RPMI7951 (cell line): ENCODE data around the gene CAV1. TPM values are rescaled to one million over a fixed set of nuclear protein-coding genes. Genes with fewer than 3 reads are reported as not detected.
A peak's percentile ranks its signal among the peaks of the same experiment; 100 is the strongest.

Source experiments
- DNase-seq: peaks from one replicate; pipeline ENCODE4 v3.0.0-alpha.2; 2012; ENCODE audit warnings: low read depth
- total RNA-seq: library from RNA; depleted of rRNA; stranded (reverse); fragments of >200 nt; shearing (Covaris generic); gene quantifications from 2 replicates; pipeline ENCODE4 v1.2.3, GENCODE V29; 2014

CAV1 gene
- total RNA-seq, 1 experiment from 2014 or later, result 313 TPM

DNA sequence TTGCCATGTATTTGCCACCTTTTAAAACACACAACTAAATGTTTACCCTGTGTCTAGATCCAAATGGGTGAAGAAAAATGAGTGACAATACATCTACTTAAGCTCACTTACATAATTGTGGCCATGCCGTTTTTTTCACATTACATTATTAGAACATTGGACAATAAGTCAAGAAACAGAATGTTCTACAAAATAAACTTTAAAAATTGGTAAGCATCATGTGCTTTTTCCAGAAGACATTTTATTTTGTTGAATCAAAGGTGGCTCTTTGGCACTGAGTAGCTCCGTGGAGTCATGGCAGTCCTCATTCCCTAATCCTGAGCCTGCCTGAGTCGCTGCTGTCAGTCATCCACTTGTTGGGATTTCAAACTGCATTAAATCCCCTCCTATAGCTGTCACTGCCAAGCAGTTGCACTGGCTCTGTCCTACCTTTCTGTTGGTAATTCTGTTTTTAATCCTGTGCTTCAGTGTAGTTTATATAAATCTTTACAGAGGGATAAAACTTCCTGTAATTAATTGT lies 32.3 kb downstream of the CAV1 start:
- DNase-seq, result no peak

DNA sequence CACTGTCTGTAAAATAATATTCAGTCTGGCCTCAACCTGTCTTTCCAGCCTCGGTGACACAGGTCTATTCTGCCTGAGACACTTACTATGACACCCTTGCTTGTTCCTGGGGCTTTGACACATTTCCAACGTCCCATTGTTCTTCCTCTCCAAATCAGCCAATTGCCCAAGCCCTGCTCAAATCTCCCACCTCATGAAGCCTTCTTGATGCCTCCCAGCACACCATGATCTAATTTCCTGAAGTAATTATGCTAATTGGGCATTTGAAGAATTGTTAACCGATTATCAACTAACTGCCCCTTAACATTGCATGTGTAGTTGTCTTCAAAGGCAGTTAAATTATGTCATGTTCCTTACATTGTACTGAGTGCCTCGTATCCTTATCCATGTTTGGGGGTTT lies 33.1 kb downstream of the CAV1 start:
- no peak for DNase-seq

DNA sequence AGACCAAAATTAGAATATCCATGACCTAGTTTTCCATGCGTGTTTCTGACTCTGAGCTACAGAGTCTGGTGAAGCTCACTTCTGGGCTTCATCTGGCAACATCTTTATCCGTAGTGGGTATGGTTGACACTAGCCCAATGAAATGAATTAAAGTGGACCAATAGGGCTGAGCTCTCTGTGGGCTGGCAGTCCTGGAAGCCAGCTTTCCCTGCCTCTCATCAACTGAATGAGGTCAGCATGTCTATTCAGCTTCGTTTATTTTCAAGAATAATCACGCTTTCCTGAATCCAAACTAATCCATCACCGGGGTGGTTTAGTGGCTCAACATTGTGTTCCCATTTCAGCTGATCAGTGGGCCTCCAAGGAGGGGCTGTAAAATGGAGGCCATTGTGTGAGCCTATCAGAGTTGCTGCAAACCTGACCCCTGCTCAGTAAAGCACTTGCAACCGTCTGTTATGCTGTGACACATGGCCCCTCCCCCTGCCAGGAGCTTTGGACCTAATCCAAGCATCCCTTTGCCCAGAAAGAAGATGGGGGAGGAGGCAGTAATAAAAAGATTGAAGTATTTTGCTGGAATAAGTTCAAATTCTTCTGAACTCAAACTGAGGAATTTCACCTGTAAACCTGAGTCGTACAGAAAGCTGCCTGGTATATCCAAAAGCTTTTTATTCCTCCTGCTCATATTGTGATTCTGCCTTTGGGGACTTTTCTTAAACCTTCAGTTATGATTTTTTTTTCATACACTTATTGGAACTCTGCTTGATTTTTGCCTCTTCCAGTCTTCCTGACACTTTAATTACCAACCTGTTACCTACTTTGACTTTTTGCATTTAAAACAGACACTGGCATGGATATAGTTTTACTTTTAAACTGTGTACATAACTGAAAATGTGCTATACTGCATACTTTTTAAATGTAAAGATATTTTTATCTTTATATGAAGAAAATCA lies 35.5 kb downstream of the CAV1 start:
- no peak for DNase-seq

DNA sequence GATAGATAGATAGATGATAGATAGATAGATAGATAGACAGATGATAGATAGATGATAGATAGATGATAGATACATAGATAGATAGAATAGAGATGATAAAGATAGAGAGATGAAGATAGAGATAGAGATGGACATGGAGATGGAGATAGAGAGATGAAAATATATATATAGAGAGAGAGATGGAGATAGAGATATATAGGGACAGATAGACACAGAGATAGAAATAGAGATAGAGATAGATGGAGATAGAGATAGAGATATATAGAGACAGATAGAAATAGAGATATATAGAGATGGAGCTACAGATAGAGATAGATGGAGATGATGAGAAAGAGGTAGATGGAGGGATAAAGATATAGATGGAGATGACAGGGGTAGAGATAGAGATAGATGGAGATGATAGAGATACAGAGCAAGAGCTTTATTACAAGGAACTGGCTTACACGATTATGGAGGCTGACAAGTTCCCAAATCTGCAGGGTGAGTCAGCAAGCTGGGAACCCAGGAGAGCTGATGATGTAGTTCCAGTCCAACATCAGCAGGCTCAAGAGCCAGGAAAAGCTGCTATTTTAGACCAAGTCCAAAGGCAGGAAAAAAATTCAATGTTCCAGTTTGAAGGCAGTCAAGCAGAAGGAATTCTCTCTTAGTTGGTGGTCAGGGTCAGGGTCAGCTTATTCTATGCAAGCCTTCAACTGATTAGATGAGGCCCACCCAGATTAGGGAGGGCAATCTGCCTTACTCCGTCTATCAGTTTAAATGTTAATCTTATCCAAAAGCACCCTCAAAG lies 37.1 kb downstream of the CAV1 start:
- no peak for DNase-seq

DNA sequence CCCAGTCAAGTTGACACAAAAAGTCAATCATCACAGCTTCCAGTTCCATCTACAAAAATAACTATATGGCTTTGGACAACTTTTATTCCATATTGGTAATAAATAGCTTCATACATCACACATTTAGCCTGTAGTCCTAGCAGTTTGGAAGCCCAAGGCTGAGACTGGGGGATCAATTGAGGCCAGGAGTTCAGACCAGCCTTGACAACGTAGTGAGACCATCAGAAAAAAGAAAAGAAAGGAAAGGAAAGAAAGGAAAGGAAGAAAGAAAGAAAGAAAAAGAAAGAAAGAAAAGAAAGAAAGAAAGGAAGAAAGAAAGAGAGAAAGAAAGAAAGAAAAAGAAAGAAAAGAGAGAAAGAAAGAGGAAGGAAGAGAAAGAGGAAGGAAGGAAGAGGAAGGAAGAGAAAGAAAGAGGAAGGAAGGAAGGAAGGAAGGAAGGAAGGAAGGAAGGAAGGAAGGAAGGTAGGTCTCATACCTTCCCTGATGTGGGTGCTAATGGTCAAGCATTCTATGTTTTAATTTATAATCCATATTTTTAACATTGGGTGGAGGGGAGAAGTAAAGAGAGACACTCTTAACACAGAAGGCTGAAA lies 37.8 kb downstream of the CAV1 start:
- no peak for DNase-seq

DNA sequence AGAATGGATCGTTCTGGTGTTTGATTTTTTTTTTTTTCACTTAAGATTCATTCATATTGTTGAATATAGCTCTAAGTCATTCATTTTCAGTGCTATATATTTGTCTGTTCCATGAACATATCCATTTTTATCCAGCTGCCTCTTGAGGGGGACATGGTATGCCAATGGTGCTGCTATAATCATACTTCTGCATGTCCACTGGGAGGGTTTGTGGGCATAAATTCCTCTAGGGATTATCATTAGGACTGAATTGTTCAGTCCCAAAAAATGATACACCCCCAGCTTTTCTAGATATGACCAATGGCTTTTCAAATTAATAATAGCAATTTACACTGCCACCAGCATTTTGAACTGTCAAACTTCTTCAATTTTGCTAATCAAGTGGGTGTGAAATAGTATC lies 41.1 kb downstream of the CAV1 start:
- no peak for DNase-seq

DNA sequence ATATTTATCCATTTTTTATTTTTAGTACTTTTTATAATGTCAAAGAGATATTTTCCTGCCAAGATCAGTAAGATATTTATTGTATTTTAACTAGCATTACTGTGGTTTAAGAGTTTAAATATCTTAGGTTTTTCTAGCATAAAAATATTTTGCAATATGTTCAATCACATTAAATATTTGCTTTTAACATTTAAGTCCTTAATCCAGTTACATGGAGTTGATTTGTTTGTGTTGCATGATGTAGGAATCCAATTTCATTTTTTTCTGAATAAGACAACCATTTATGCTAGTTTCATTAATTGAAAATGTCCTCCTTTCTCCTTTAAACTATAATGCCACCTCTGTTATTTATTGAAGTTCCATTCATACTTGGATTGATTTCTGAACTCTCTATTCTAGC lies 41.8 kb downstream of the CAV1 start:
- no peak for DNase-seq

DNA sequence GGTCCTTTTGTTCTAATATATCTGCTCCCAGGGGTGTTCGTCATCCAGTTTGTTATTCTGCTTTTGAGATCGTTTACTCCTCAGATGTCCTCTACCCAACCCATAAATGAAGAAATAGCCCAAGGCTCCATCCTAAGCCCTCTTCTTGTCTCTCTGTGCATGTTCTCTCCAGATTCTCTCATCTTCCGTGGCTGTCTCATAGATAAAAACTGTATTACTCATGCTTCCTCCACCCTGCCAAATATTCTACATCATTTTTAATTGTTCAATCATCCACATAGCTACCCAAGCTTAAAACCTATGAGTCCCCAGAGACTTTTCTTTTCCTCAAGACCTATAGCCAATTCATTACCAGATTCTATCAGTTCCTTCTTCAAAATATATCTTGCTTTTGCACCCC lies 44.9 kb downstream of the CAV1 start:
- DNase-seq, result peak; percentile 96

DNA sequence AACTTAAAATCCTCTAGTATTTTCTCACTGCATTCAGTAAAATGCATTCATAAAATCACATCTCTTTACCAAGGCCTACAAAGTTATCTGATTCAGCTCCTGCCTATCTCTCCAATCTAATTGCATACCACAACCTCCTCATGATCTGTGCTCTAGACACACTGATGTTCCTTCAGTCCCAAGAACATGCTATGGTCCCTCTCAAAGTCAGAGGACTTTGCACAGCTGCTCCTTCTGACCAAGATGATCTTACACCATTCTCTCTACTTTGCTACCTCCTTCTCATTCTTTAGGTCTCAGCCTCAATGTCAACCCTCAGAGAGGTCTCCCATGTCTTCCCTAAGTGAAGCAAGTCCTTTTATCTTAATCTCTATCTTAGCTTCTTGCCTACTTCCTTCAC lies 45.5 kb downstream of the CAV1 start:
- peak; percentile 47 for DNase-seq

DNA sequence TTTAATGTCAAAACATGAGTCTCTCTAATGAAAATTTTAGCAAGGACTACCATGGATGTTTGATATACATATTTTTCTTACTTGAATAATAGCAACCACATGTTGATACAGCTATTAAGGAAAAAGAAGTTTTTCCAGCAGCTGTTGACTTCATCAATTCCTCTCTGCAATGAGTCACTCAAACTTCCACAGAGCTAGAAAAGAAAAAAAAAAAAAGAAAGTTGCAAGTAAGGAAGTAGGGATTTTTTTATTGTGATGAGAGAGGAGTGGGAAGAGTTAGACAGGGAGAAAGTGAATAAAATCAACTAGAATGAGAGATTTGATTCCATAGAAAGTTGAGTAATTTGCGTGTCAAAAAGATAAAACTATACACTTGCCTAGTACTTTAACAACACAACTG lies 46.2 kb downstream of the CAV1 start:
- peak; percentile 85 for DNase-seq

DNA sequence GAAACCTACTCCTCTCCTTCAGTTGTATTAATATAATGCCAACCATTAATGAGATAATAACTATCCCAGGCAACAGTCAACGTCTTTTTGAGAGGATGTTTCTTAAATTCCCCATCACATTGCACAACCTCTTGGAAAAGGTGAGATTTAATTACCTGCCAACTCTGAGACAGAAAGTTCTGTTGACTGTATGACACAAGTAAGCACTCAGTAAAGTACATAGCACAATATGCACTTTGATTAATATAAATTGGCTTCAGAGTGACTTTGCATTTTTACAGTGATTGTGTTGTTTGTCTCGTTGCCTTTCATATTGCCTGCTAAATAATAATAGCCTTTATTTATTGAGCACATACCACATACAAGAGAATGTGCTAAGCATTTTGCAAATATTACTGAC lies 46.7 kb downstream of the CAV1 start:
- no peak for DNase-seq

DNA sequence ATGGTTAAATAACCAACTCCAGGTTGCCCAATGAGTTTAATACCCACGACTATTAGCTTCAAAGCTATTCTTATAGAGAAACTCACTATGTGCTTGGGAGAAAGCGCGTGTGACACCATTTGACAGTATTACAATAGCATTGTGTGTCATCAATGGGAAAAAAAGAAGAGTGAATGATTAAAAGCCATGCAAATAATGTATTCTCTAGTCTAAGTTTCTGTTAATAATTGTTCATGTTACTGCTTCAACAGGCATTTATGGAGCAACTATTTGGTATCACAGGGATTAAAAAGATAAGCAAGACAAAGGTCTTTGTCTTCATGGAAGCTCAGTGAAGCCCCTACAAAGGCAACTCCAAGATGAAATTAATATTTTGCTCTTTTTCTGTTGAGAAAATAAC lies 47.2 kb downstream of the CAV1 start:
- no peak for DNase-seq

DNA sequence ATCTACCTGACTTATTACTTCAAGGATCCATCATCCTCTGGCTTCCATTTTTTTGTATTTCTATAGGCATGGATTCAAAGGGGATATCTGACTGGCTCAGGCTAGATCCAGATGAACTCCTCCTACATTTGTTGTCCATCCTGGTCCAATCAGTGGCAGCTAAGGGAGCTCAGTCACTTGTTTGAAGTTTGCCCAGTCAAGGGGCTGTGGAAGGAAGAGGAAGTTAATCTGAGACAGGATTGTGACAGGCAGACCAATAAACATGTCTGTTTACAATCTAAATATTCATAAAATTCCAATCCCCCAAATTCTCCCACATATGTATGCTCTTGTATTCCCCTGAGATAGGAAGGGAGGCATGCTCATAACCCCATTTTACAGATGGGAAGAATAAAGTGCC lies 48.7 kb downstream of the CAV1 start:
- DNase-seq, result no peak

DNA sequence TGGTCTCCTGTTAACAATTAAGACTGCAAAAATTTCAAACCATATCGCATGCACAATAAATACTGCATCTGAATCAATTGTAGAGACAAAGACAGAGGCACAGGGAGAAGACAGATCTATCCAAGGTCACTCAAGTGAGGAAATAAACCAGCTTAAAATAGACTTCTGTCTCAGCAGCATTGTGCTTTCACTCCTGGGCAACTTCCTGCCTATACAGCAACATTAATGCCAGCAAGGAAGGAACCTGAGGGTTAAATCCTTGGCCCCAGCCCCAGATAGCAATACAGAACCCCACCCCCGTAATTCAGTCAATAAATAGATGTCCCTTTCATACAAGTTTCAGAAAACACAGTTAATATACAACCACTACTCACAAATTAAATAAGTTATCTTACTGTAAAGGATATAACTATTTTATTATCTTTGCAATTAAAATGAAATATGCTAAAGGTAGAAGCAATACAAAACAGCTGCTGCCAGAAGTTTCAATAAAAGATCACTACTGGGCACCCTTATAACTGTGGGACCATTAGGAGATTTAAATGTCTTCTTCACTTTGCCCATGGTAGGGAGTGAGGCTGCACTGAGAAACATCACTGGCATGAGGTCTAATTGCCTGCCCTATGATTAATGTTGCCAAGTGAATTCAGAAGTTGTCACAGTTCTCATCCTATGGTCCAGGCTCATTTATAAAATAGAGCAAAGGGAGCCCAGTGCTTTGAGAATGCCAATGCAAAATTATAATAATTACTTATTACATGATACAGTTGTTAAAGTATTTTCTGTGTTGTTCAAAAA lies 49.4 kb downstream of the CAV1 start:
- peak; percentile 47 for DNase-seq

DNA sequence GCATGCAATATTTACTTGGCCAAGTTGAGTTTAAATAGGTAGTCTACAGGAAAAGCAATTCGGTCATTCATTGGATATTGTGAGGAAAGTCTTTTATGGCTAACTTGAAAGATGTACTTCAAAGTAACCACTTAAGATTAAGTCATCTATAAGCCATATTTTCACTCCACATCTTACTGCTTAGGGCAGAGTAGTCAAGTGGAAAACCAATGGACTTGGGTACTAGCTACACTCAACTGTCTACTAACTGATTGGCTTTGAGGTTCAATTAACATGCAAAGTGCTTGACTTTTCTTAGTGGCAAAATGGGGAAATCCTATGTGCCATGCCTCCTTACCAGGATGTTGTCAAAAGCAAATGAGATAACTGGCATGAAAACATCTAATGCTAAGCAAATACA lies 51.0 kb downstream of the CAV1 start:
- DNase-seq, result no peak

DNA sequence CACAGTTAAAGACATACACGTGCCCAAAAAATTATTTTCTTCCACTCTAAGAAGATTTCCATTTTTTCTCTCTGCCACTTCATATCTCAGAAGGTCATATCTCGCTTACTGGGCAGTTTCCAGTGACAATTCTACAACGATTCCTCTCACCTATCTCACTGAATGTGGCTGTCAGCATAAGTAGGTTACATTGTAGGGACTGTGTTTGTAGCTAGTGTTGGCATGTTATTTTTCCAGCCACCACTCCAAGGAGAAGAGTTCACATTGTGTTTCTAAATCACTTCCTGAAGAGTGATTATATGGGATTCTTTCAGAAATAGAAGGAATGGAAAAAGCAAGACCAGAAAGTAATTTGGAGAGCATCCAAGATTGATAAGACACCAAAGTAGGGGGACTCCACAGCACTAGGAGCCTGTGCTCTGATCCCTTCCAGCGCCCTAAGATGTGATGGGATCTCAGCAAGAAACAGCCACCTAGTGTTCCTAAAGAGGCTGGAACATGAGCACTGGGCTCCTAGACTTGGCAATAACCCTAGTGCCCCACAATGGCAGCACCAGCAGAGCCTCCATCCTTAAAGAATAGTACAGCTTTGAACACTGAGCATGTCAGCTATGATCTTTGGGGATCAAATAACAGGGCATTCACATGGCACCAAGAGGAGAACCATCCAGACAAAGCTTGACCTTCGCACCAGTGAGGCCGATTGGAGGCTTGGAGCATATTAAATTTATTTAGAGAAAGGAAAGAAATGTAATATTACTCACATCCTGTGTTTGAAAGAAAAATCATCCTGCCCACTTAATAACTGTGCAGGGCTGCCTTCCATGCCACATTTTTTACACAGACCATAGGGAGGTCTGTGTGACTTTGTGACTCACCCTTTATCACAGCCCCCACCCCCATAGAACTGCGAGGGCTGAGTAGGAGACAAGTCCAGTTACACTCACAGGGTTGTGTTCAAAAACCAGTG lies 51.8 kb downstream of the CAV1 start:
- peak; percentile 97 for DNase-seq

DNA sequence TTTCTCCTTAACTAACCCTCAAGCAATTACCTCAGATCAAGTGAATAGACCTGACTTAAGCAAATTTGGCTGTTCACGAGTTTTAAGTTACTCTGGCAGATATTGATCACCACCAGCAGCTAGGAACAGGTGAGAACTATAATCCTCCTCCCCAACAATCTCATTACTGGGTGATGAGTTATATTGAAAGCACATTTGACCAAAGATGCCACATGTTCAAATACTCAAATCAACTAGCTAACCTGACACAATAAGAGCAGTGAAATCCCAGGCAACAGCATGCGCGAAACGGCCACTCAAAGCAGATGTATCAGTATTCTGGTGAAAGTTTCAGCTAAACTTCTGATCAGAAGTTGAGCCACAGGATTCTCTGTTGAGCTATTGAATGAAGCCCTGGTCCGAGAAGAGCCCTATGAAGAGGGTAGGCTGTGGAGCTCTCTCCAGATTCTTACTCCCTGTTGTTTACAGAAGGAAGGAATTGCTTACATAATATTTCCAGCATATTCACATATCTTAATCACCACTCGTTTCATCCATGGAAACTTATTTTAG lies 52.6 kb downstream of the CAV1 start:
- DNase-seq, result no peak

DNA sequence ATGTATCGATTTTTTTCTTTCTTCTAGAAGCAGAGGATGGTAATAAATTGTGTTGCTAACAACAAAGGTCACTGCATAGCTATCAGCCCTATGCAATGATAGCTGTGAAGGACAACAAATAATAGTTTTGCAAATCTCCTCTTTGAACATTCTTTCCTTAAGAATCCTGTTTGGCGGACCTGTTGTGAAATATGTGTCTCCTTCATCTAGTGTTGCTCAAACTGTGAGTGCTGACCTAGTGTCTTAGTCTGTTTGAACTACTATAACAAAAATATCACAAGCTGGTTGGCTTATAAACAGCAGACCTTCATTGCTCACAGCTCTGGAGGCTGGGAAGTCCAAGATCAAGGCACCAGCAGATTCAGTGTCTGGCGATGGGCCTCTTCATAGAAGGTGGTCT lies 53.7 kb downstream of the CAV1 start:
- DNase-seq, result no peak

DNA sequence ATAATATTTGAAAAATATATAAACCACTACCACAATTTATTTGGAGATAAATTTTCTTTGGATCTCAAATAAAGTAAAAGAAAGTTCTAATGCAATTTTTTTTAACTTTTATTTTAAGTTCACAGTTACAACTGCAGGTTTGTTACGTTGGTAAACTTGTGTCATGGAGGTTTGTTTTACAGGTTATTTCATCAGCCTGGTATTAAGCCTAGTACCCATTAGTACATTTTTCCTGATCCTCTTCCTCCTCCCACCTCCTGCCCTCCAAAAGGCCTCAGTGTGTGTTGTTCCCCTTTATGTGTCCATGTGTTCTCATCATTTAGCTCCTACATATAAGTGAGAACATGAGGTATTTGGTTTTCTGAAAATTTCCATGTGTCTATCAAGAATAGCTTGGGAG lies 54.5 kb downstream of the CAV1 start:
- DNase-seq, result no peak

DNA sequence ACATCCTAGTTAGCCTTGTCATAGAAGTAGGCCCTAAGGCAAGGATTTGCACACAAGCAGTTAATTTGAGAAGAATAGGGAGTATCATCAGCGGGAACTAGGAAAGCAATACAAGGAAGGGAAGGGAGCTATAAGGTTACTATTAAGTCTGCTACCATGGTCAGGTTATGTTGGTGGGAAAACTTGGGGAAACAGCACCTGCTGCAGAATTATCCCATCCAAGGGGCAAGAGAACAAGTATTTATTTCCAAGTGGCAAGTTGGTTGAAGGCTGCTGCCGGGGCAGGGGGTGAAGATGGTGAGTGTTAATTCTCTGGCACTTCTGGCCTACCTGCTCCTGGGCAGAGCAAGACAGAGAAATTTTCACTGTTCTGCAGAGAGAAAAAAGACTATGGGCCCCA lies 55.0 kb downstream of the CAV1 start:
- peak; percentile 53 for DNase-seq
